Activated CD8-positive, alpha-beta T cell treated with anti-CD3 and anti-CD28 coated beads for 36 hours (primary cell): Measurements from ENCODE around the gene LHX3. TPM values are rescaled to one million over a fixed set of nuclear protein-coding genes. Genes with fewer than 3 reads are reported as not detected.

ENCODE experiments used
- ATAC-seq: fragments of 200-7000 bp; cut with Tn5 transposase; one replicate; pipeline ENCODE4 v1.10.0; 2021; ENCODE audit warnings: mild to moderate bottlenecking, moderate library complexity
- CTCF ChIA-PET: fragments of 350-600 bp; sonication (Branson Sonifier 250); formaldehyde crosslinking; loops from one replicate; lab custom pipeline; 2021; ENCODE audit warnings: antibody characterized with exemption; lab: Charles Lee
- POLR2A ChIA-PET: fragments of 350-600 bp; sonication (Branson Sonifier 250); formaldehyde crosslinking; loops from one replicate; lab custom pipeline; 2021; ENCODE audit warnings: antibody characterized with exemption; lab: Charles Lee
- DNase-seq: peaks from one replicate; pipeline ENCODE4 v3.0.0-alpha.2; 2020
- H3K27ac Mint-ChIP-seq: one replicate; pipeline ENCODE4 v1.8.0; 2021; ENCODE audit warnings: mild to moderate bottlenecking, mixed read lengths
- H3K27me3 Mint-ChIP-seq: one replicate; pipeline ENCODE4 v1.8.0; 2021; ENCODE audit warnings: mixed read lengths
- H3K36me3 Mint-ChIP-seq: one replicate; pipeline ENCODE4 v1.8.0; 2021; ENCODE audit warnings: low read depth, mixed read lengths
- H3K4me1 Mint-ChIP-seq: one replicate; pipeline ENCODE4 v1.8.0; 2021; ENCODE audit warnings: low read depth, mixed read lengths
- H3K4me3 Mint-ChIP-seq: one replicate; pipeline ENCODE4 v1.8.0; 2021; ENCODE audit warnings: mild to moderate bottlenecking, moderate library complexity, mixed read lengths
- H3K9me3 Mint-ChIP-seq: one replicate; pipeline ENCODE4 v1.8.0; 2021; ENCODE audit warnings: mixed read lengths
- intact Hi-C: fragments of 100-400 bp; cut with micrococcal nuclease; formaldehyde crosslinking; loops from one replicate; pipeline ENCODE4 v1.10.0; 2022
- total RNA-seq, 2 experiments: library from RNA; stranded (reverse); gene quantifications; one replicate each; pipeline ENCODE4 v1.2.3, GENCODE V29; 2021
- TF ChIP-seq, protein P1 (sequence below): fragments of 200-600 bp; IDR thresholded peaks from one replicate; pipeline ENCODE4 v1.8.0; 2022; ENCODE audit warnings: antibody characterized with exemption, mild to moderate bottlenecking

The LHX3 gene
- total RNA-seq, 2 experiments from 2014 or later: not detected

DNA sequence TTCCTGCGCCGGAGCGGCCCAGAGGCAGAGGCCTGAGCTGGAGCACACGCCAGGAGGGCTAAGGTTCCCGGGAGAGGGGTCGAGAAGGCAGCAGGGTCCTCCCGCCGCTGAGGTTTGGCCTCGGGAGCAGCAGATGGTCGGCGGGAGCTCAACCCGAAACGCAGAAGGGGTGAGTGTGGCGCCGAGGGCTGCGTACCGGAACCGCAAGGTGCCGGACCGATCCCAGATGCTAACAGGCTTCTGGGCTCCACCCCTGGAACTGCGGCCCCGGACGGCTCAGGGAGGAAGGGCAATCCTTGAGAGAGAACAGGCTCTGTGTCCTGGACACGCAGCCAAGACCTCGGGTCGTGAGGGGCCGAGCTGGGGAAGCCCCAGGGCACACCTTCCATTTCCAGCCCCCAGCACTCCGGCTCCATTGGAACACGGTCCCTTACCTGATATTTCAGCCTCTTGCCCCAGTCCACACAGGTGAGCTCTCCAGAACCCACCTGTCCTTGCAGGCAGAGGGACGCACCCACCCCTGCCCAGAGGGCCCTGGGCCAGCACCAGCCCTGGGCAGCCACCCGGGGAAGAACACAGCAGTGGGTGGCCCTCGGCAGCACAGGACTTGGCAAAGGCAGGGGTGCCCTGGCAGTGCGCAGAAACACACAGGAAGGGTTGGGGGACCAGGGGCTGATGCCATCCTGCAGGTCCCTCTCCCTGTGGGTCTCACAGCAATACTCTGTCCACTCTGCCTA lies 1.4 kb downstream of the LHX3 start:
- Mint-ChIP-seq H3K36me3 (peaks cover 6% of the 10 kb centered on the region), H3K27me3 (peaks cover 33% of the 10 kb centered on the region), H3K27ac (no peak overlapping the region), H3K4me3 (no peak overlapping the region), H3K9me3 (no peaks in the 10 kb centered on the region), H3K4me1 (no peaks in the 10 kb centered on the region)
- ChIA-PET POLR2A (no interaction called here), CTCF (no interaction called here)
- DNase-seq (no peak), ATAC-seq (no peak)
- intact Hi-C loops: no loop called here
- TF ChIP-seq, protein P1, sequence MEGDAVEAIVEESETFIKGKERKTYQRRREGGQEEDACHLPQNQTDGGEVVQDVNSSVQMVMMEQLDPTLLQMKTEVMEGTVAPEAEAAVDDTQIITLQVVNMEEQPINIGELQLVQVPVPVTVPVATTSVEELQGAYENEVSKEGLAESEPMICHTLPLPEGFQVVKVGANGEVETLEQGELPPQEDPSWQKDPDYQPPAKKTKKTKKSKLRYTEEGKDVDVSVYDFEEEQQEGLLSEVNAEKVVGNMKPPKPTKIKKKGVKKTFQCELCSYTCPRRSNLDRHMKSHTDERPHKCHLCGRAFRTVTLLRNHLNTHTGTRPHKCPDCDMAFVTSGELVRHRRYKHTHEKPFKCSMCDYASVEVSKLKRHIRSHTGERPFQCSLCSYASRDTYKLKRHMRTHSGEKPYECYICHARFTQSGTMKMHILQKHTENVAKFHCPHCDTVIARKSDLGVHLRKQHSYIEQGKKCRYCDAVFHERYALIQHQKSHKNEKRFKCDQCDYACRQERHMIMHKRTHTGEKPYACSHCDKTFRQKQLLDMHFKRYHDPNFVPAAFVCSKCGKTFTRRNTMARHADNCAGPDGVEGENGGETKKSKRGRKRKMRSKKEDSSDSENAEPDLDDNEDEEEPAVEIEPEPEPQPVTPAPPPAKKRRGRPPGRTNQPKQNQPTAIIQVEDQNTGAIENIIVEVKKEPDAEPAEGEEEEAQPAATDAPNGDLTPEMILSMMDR: no peak

DNA sequence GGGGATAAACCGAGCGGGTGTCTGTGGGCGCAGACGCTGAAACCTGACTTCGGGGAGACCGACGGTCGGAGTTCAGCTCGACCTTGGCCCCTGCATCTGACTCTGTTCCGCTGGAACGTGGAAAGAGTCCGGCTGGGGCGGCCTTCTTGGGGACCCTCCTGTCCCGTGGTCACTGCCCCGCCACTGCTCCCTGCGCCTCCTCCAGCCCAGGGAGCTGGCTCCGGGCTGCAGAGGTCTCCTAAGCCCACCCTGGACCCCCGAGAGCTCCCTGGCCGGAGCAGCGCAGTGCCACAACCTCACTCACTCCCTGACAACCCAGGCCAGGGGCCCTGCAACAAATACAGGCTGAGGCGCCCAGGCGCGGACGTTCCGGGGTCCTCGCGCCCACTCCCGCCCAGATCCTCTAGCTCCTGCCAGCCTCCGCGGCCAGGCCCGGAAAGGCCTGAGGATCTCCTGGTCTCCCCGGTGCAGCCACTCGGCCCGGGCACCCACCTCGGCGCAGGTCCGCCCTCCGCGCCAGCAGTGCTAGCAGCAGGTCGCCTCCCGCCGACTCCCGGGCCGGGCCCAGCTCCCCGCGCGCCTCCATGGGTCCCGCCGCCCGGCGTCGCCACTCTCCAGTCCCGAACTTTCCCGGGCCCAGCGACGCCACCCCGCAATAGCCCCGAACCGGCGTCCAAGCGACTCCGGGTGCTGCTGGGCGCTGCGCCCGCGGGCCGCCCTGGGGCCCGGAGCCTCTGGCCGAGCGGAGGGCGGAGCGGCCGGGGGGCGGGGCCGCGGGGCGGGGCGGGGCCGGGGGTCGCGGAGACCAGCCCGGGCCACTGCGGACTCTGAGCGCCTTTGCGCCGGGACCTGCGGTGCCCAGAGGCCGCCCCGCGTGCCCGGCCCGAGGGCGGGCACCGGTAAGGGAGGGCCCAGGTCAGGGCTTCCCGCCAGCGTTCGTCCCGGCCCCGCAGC lies 2.2 kb downstream of the LHX3 start:
- Mint-ChIP-seq H3K27me3 (peaks cover 40% of the 10 kb centered on the region), H3K27ac (no peak overlapping the region), H3K9me3 (no peaks in the 10 kb centered on the region), H3K36me3 (peaks cover 6% of the 10 kb centered on the region), H3K4me3 (no peak overlapping the region), H3K4me1 (no peaks in the 10 kb centered on the region)
- TF ChIP-seq, protein P1: no peak
- ATAC-seq (no peak), DNase-seq (no peak)
- ChIA-PET CTCF (no interaction called here), POLR2A (interaction anchor here (0.7 to 1.4 kb wide), 2 partner anchors 17 to 43 kb away, joined by 3 to 4 read pairs; partner anchors contain the start of gene QSOX2)
- intact Hi-C loops: no loop called here

DNA sequence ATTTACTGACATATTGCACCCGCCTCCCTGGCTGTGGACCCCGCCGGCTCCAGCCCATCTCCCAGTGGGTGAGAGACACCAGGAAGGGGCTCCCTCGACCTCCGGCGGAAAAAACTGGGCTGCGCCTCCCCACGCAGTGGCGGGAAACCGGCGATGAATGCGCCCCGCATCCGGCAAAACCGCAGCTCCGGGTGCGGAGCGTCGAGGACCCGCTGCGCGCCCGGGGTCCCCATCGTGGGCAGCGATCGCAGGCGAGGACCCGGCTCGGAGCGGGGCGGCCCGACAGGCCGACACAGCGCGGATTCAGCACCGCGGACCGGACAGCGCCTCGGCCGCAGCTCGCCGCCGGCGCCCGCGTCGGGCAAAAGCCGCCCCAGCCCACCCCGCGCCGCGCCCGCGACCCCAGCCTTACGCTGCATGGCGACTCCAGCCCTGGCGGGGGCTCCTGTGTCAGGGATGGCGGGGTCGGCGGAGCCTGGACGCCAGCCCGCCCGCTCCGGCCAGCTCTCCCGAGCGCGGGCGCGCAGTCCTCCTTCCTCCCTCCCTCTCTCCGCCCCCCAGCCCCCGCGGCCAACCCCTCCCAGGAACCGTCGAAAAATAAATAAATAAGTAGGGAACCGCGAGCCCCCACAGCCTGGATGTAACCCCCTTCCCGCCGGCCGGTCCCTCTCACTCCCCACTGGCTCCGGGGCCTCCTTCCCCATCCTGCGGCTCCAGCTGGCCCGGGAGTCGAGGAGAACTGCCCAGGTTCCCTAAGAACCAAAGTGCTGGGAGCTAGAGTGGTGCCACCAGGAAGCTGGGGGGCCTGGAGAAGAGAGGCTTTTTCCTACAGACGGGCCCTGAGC lies 3.1 kb downstream of the LHX3 start:
- H3K4me3 Mint-ChIP-seq: no peak overlapping the region
- CTCF ChIA-PET: no interaction called here

DNA sequence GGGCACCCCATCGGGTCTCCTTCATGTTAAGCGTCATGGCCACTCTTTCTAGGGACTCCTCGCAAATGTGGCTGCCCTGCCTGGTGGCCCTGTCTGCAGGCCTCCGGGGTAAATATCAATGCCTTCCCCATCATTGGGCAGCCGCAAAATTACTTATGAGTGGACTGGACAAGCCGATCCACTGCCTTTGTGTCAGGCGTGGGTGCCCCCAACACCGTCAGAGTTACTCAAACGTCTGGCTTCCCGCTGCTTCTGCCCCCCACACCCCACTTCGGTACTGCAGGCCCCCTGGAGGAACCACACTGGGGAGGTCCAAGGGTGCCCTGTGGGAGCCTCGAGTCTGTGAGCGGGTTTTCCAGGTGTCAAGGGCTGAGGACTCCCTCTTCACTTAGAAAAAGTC lies 3.8 kb downstream of the LHX3 start:
- Mint-ChIP-seq H3K36me3 (no peaks in the 10 kb centered on the region), H3K9me3 (no peaks in the 10 kb centered on the region), H3K4me3 (no peak overlapping the region), H3K4me1 (peaks cover 7% of the 10 kb centered on the region), H3K27ac (no peak overlapping the region), H3K27me3 (peaks cover 49% of the 10 kb centered on the region)
- ATAC-seq (no peak), DNase-seq (no peak)
- intact Hi-C loops: no loop called here
- TF ChIP-seq, protein P1: no peak
- POLR2A ChIA-PET: no interaction called here
- CTCF ChIA-PET: no interaction called here

More for the DNA sequence above, 3.1 kb downstream of the LHX3 start:
- TF ChIP-seq, protein P1: no peak
- Mint-ChIP-seq H3K27ac (no peak overlapping the region), H3K9me3 (no peaks in the 10 kb centered on the region), H3K27me3 (peaks cover 43% of the 10 kb centered on the region), H3K36me3 (peaks cover under 1% of the 10 kb centered on the region), H3K4me1 (peaks cover under 1% of the 10 kb centered on the region)
- intact Hi-C loops: no loop called here
- POLR2A ChIA-PET: interaction anchor here (0.7 to 1.4 kb wide), 2 partner anchors 18 to 44 kb away, joined by 3 to 4 read pairs; partner anchors contain the start of gene QSOX2
- ATAC-seq (no peak), DNase-seq (no peak)
